H9 (cell line): ENCODE data around the gene CHCHD3. TPM values are rescaled to one million over a fixed set of nuclear protein-coding genes. Genes with fewer than 3 reads are reported as not detected.

ENCODE experiments used
- DNase-seq: peaks from one replicate; pipeline ENCODE4 v3.0.0-alpha.2; 2017
- H2AFZ ChIP-seq: one replicate; pipeline ENCODE4 v1.6.1; 2013; ENCODE audit warnings: mild to moderate bottlenecking, low read length, control low read depth, moderate library complexity
- H2AK5ac ChIP-seq: 2 replicates; pipeline ENCODE4 v1.6.1; 2013; ENCODE audit warnings: low read length, control low read depth, mixed read lengths; ENCODE audit not compliant: insufficient read length
- H2BK120ac ChIP-seq: one replicate; pipeline ENCODE4 v1.6.1; 2013; ENCODE audit warnings: low read depth, mild to moderate bottlenecking, low read length, control low read depth, inconsistent platforms; ENCODE audit not compliant: poor library complexity, severe bottlenecking
- H2BK12ac ChIP-seq: 2 replicates; pipeline ENCODE4 v1.6.1; 2013; ENCODE audit warnings: low read length, control low read depth, mixed read lengths, low read depth; ENCODE audit not compliant: insufficient read length
- H2BK15ac ChIP-seq: 2 replicates; pipeline ENCODE4 v1.6.1; 2013; ENCODE audit warnings: low read depth, low read length, control low read depth
- H2BK20ac ChIP-seq: one replicate; pipeline ENCODE4 v1.6.1; 2013; ENCODE audit warnings: low read depth, mild to moderate bottlenecking, low read length, control low read depth, inconsistent platforms; ENCODE audit not compliant: poor library complexity, severe bottlenecking
- H2BK5ac ChIP-seq: 2 replicates; pipeline ENCODE4 v1.6.1; 2013; ENCODE audit warnings: low read length, control low read depth, mixed read lengths; ENCODE audit not compliant: insufficient read length
- H3K14ac ChIP-seq: 2 replicates; pipeline ENCODE4 v1.6.1; 2013; ENCODE audit warnings: low read length, control low read depth; ENCODE audit not compliant: insufficient read depth
- H3K18ac ChIP-seq: 2 replicates; pipeline ENCODE4 v1.6.1; 2013; ENCODE audit warnings: low read depth, mild to moderate bottlenecking, mixed read lengths, low read length, control low read depth; ENCODE audit not compliant: insufficient read length
- H3K23ac ChIP-seq: 2 replicates; pipeline ENCODE4 v1.6.1; 2013; ENCODE audit warnings: low read length, control low read depth, mixed read lengths, low read depth; ENCODE audit not compliant: insufficient read length
- H3K23me2 ChIP-seq: 2 replicates; pipeline ENCODE4 v1.6.1; 2013; ENCODE audit warnings: low read depth, mild to moderate bottlenecking, mixed read lengths, low read length, control low read depth; ENCODE audit not compliant: insufficient read length, poor library complexity, severe bottlenecking
- H3K27ac ChIP-seq: 2 replicates; pipeline ENCODE4 v1.5.1; 2013; ENCODE audit warnings: low read length, control low read depth, mixed read lengths, low read depth; ENCODE audit not compliant: insufficient read length
- H3K27me3 ChIP-seq: 2 replicates; pipeline ENCODE4 v1.6.1; 2013; ENCODE audit warnings: low read length, control low read depth, inconsistent platforms; ENCODE audit not compliant: insufficient read depth
- H3K4ac ChIP-seq: 2 replicates; pipeline ENCODE4 v1.6.1; 2013; ENCODE audit warnings: low read depth, mild to moderate bottlenecking, control low read depth, inconsistent platforms, low read length, moderate library complexity
- H3K4me1 ChIP-seq: 2 replicates; pipeline ENCODE4 v1.6.1; 2013; ENCODE audit warnings: low read length, control low read depth, inconsistent platforms; ENCODE audit not compliant: insufficient read depth
- H3K4me2 ChIP-seq: 2 replicates; pipeline ENCODE4 v1.6.1; 2013; ENCODE audit warnings: low read length, control low read depth, mixed read lengths; ENCODE audit not compliant: insufficient read length, insufficient read depth
- H3K56ac ChIP-seq: 2 replicates; pipeline ENCODE4 v1.6.1; 2013; ENCODE audit warnings: low read depth, mild to moderate bottlenecking, mixed read lengths, low read length, control low read depth; ENCODE audit not compliant: insufficient read length
- H3K79me1 ChIP-seq: 2 replicates; pipeline ENCODE4 v1.6.1; 2013; ENCODE audit warnings: low read depth, mild to moderate bottlenecking, moderate library complexity, low read length, control low read depth, inconsistent platforms; ENCODE audit not compliant: insufficient read depth, poor library complexity, severe bottlenecking
- H3K79me2 ChIP-seq: 2 replicates; pipeline ENCODE4 v1.6.1; 2013; ENCODE audit warnings: low read length, control low read depth, inconsistent platforms; ENCODE audit not compliant: insufficient read depth
- H3K9ac ChIP-seq: 2 replicates; pipeline ENCODE4 v1.6.1; 2013; ENCODE audit warnings: low read length, control low read depth, mixed read lengths; ENCODE audit not compliant: insufficient read length; ENCODE audit errors: extremely low read depth
- H3K9me3 ChIP-seq: one replicate; pipeline ENCODE4 v1.6.1; 2013; ENCODE audit warnings: low read depth, low read length, inconsistent platforms; ENCODE audit not compliant: control insufficient read depth
- H3T11ph ChIP-seq: one replicate; pipeline ENCODE4 v1.6.1; 2013; ENCODE audit warnings: mild to moderate bottlenecking, low read length, control low read depth, inconsistent platforms
- H4K20me1 ChIP-seq: one replicate; pipeline ENCODE4 v1.6.1; 2013; ENCODE audit not compliant: control insufficient read depth, insufficient read length, insufficient read depth
- H4K5ac ChIP-seq: 2 replicates; pipeline ENCODE4 v1.6.1; 2013; ENCODE audit warnings: low read depth, mild to moderate bottlenecking, mixed read lengths, low read length, control low read depth; ENCODE audit not compliant: insufficient read length
- H4K8ac ChIP-seq: replicated peaks from 2 replicates; pipeline ENCODE4 v1.6.1; 2013; ENCODE audit warnings: low read length, control low read depth, mixed read lengths, low read depth; ENCODE audit not compliant: insufficient read length
- H4K91ac ChIP-seq: 2 replicates; pipeline ENCODE4 v1.6.1; 2013; ENCODE audit warnings: low read depth, mild to moderate bottlenecking, moderate library complexity, mixed read lengths, low read length, control low read depth; ENCODE audit not compliant: insufficient read length
- H3K27ac Mint-ChIP-seq, 3 experiments: 2 replicates in 2 of 3; 3 replicates in 1 of 3; pipeline ENCODE4 v1.8.0; 2020 to 2021; ENCODE audit warnings: mixed read lengths in 3 of 3, mild to moderate bottlenecking in 1 of 3, moderate library complexity in 1 of 3
- H3K27me3 Mint-ChIP-seq: 2 replicates; pipeline ENCODE4 v1.8.0; 2021; ENCODE audit warnings: low read depth, mild to moderate bottlenecking, moderate library complexity, mixed read lengths
- H3K36me3 Mint-ChIP-seq, 3 experiments: 2 replicates in 2 of 3; 3 replicates in 1 of 3; pipeline ENCODE4 v1.8.0; 2020 to 2021; ENCODE audit warnings: low read depth in 3 of 3, mixed read lengths in 3 of 3; ENCODE audit not compliant: insufficient read depth in 1 of 3
- H3K4me1 Mint-ChIP-seq, 2 experiments: 2 replicates each; pipeline ENCODE4 v1.8.0; 2020; ENCODE audit warnings: mixed read lengths in 2 of 2
- H3K4me3 Mint-ChIP-seq, 2 experiments: 2 replicates in 1 of 2; 3 replicates in 1 of 2; pipeline ENCODE4 v1.8.0; 2020 to 2021; ENCODE audit warnings: mild to moderate bottlenecking in 2 of 2, mixed read lengths in 2 of 2, moderate library complexity in 1 of 2
- H3K9me3 Mint-ChIP-seq, 2 experiments: 2 replicates in 1 of 2; 3 replicates in 1 of 2; pipeline ENCODE4 v1.8.0; 2020; ENCODE audit warnings: mild to moderate bottlenecking in 2 of 2, mixed read lengths in 2 of 2, moderate library complexity in 1 of 2
- WGBS: extraction: QIAGEN DNeasy Blood & Tissue Kit; methylation state at CpG from one replicate; pipeline ENCODE4 v1.1.7; 2013; ENCODE audit warnings: missing lambda C conversion rate, low lambda C conversion rate, mixed read lengths; ENCODE audit not compliant: insufficient read length; ENCODE audit errors: extremely low coverage; 5-methylcytosine and 5-hydroxymethylcytosine counted together
- total RNA-seq: library from RNA; stranded (reverse); gene quantifications from 2 replicates; pipeline ENCODE4 v1.2.1, GENCODE V29; 2021
- TF ChIP-seq, protein P1 (sequence below): fragments of 200-600 bp; sonication (generic); conservative IDR thresholded peaks from 3 replicates; pipeline ENCODE4 v1.8.0; 2021; ENCODE audit warnings: antibody characterized with exemption, mild to moderate bottlenecking

The CHCHD3 gene
- total RNA-seq, 1 experiment from 2014 or later = 104 TPM

- Histone ChIP-seq H2BK12ac (no peak overlapping the region), H4K20me1 (no peaks in the 10 kb centered on the region), H4K91ac (no peak overlapping the region), H3K18ac (no peak overlapping the region), H2BK20ac (no peak overlapping the region), H2BK5ac (no peak overlapping the region), H3K23me2 (no peaks in the 10 kb centered on the region), H3K23ac (no peak overlapping the region), H3K27ac (no peak overlapping the region), H3T11ph (no peak overlapping the region), H3K4me1 (peaks cover 2% of the 10 kb centered on the region), H4K5ac (no peak overlapping the region), H3K79me2 (peaks cover 18% of the 10 kb centered on the region; the same call in 1 of the 2 replicates), H3K79me1 (peaks cover 8% of the 10 kb centered on the region), H3K4me2 (no peak overlapping the region), H2AFZ (no peak overlapping the region), H2AK5ac (no peak overlapping the region), H3K9me3 (no peaks in the 10 kb centered on the region), H2BK15ac (no peak overlapping the region), H3K14ac (no peak overlapping the region), H4K8ac (no peak overlapping the region), H3K27me3 (no peaks in the 10 kb centered on the region), H3K4ac (no peak overlapping the region), H2BK120ac (no peak overlapping the region), H3K9ac (no peak overlapping the region), H3K56ac (no peak overlapping the region)
- WGBS = no CpG with 5 or more reads among the region's 2 CpGs
- Mint-ChIP-seq H3K36me3 (peaks cover 3 to 9% (median 4%) of the 10 kb centered on the region in 3 experiments; a peak in 6 of 7 replicates), H3K4me1 (peaks cover 39 to 46% of the 10 kb centered on the region in 2 experiments), H3K27me3 (no peaks in the 10 kb centered on the region), H3K4me3 (no peak overlapping the region), H3K27ac (0 out of 7 replicates have a peak overlapping the region, but pooled peaks of 1 of the 3 experiments have one; percentile 41), H3K9me3 (no peaks in the 10 kb centered on the region)
- TF ChIP-seq, protein P1, sequence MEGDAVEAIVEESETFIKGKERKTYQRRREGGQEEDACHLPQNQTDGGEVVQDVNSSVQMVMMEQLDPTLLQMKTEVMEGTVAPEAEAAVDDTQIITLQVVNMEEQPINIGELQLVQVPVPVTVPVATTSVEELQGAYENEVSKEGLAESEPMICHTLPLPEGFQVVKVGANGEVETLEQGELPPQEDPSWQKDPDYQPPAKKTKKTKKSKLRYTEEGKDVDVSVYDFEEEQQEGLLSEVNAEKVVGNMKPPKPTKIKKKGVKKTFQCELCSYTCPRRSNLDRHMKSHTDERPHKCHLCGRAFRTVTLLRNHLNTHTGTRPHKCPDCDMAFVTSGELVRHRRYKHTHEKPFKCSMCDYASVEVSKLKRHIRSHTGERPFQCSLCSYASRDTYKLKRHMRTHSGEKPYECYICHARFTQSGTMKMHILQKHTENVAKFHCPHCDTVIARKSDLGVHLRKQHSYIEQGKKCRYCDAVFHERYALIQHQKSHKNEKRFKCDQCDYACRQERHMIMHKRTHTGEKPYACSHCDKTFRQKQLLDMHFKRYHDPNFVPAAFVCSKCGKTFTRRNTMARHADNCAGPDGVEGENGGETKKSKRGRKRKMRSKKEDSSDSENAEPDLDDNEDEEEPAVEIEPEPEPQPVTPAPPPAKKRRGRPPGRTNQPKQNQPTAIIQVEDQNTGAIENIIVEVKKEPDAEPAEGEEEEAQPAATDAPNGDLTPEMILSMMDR = no peak
- DNase-seq = no peak
Measured at GRCh38 chr7:133047321-133047720, 34.6 kb downstream of the CHCHD3 start.
